HS-5 (cell line): ENCODE measurements around the gene DYDC2.

Experiments
- DNase-seq: peaks from one replicate; pipeline ENCODE4 v3.0.0-alpha.2; 2012; ENCODE audit warnings: low read depth

Gene DYDC2

GRCh38 chr10:80372675-80373074 lies 16.1 kb downstream of the DYDC2 start:
- DNase-seq = no peak

- no peak for DNase-seq
These were observed 16.9 kb downstream of the DYDC2 start for GRCh38 chr10:80373502-80373901.

- DNase-seq = no peak
These were observed 23.1 kb downstream of the DYDC2 start for GRCh38 chr10:80379701-80380100.

GRCh38 chr10:80380185-80380584 lies 23.6 kb downstream of the DYDC2 start:
- no peak for DNase-seq

- DNase-seq = no peak
These were observed 26.4 kb downstream of the DYDC2 start for GRCh38 chr10:80382989-80383388.

- DNase-seq = no peak
These were observed 34.2 kb downstream of the DYDC2 start for GRCh38 chr10:80390740-80391139.

GRCh38 chr10:80392250-80392649 lies 35.7 kb downstream of the DYDC2 start:
- DNase-seq = no peak

- no peak for DNase-seq
These were observed 37.9 kb downstream of the DYDC2 start for GRCh38 chr10:80394358-80394916.

GRCh38 chr10:80397014-80397413 lies 40.4 kb downstream of the DYDC2 start:
- DNase-seq = no peak

- no peak for DNase-seq
These were observed 43.7 kb downstream of the DYDC2 start for GRCh38 chr10:80400136-80400804.

- no peak for DNase-seq
These were observed 48.5 kb downstream of the DYDC2 start for GRCh38 chr10:80405035-80405434.

GRCh38 chr10:80405626-80406025 lies 49.0 kb downstream of the DYDC2 start:
- DNase-seq = no peak

- no peak for DNase-seq
These were observed 49.6 kb downstream of the DYDC2 start for GRCh38 chr10:80406204-80406603.

GRCh38 chr10:80407812-80408241 lies 51.2 kb downstream of the DYDC2 start:
- DNase-seq = no peak

GRCh38 chr10:80408242-80409101 lies 51.9 kb downstream of the DYDC2 start, which contains the start of gene PRXL2A:
Gene PRXL2A, plus strand, starts transcription at chr10:80408551. Its CDS starts 11,917 bp downstream, at chr10:80420468.
- no peak for DNase-seq

GRCh38 chr10:80409121-80409520 lies 52.5 kb downstream of the DYDC2 start:
- no peak for DNase-seq

GRCh38 chr10:80410122-80410521 lies 53.5 kb downstream of the DYDC2 start:
- DNase-seq = no peak

- DNase-seq = no peak
These were observed 54.1 kb downstream of the DYDC2 start for GRCh38 chr10:80410578-80411145.

- no peak for DNase-seq
These were observed 54.7 kb downstream of the DYDC2 start for GRCh38 chr10:80411267-80411668.

- DNase-seq = no peak
These were observed 55.2 kb downstream of the DYDC2 start for GRCh38 chr10:80411681-80412220.

GRCh38 chr10:80412486-80412885 lies 55.9 kb downstream of the DYDC2 start:
- no peak for DNase-seq

GRCh38 chr10:80413271-80413996 lies 56.9 kb downstream of the DYDC2 start:
- no peak for DNase-seq
